Mucosa of rectum (tissue), 2 donors: Measurements from ENCODE around the gene MORF4L2.
"Not testable (repeated sequence)": the region's sequence is repeated elsewhere in the genome, so short reads cannot be mapped to it uniquely, and the experiment has no call there.

Experiments
- H3K27ac ChIP-seq, 2 donors: one replicate each; pipeline ENCODE4 v1.7.0; 2013; ENCODE audit warnings: inconsistent platforms in 2 of 2, low read depth in 2 of 2, low read length in 2 of 2
- H3K27me3 ChIP-seq, 2 donors: one replicate each; pipeline ENCODE4 v1.7.0; 2013; ENCODE audit warnings: low read length in 2 of 2; ENCODE audit not compliant: control insufficient read depth in 2 of 2, insufficient read depth in 2 of 2
- H3K36me3 ChIP-seq, 2 donors: one replicate each; pipeline ENCODE4 v1.7.0; 2013; ENCODE audit warnings: low read length in 2 of 2; ENCODE audit not compliant: control insufficient read depth in 2 of 2, insufficient read depth in 2 of 2
- H3K4me1 ChIP-seq, 2 donors: one replicate each; pipeline ENCODE4 v1.7.0; 2013; ENCODE audit warnings: low read length in 2 of 2, mild to moderate bottlenecking in 1 of 2; ENCODE audit not compliant: control insufficient read depth in 2 of 2, insufficient read depth in 2 of 2
- H3K4me3 ChIP-seq, 2 donors: one replicate each; pipeline ENCODE4 v1.7.0; 2013; ENCODE audit warnings: low read length in 2 of 2
- H3K9ac ChIP-seq, 2 donors: one replicate each; pipeline ENCODE4 v1.7.0; 2013; ENCODE audit warnings: low read length in 2 of 2, low read depth in 1 of 2, mild to moderate bottlenecking in 1 of 2
- H3K9me3 ChIP-seq, 2 donors: one replicate each; pipeline ENCODE4 v1.7.0; 2013; ENCODE audit warnings: low read length in 2 of 2; ENCODE audit not compliant: control insufficient read depth in 2 of 2
- donor health status: healthy.
- donor health status: Normal muscosa, but diverticular disease.

MORF4L2 gene

GRCh38 chrX:103658681-103659433 lies 27.6 kb downstream of the MORF4L2 start:
- Histone ChIP-seq H3K9me3 (no peaks in the 10 kb centered on the region), H3K4me3 (no peak overlapping the region), H3K27ac (no peak overlapping the region), H3K27me3 (peaks cover 0 to 3% of the 10 kb centered on the region in 2 donors), H3K9ac (no peak overlapping the region), H3K36me3 (no peaks in the 10 kb centered on the region), H3K4me1 (no peaks in the 10 kb centered on the region)

DNA sequence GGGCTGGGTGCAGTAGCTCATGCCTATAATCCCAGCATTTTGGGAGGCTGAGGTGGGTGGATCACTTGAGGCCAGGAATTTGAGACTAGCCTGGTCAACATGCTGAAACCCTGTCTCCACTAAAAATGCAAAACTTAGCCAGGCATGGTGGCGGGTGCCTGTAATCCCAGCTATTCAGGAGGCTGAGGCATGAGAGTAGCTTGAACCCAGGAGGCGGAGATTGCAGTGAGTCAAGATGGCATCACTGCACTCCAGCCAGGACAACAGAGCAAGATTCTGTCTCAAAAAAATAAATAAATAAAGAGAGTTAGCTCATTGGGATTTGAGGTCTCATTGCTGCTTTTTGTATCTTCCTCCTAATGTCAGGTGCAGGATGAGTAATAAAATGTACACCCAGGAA lies 29.4 kb downstream of the MORF4L2 start:
- not testable (repeated sequence) for H3K27me3 ChIP-seq, H3K4me1 ChIP-seq, H3K9ac ChIP-seq, H3K36me3 ChIP-seq, H3K27ac ChIP-seq, H3K4me3 ChIP-seq, H3K9me3 ChIP-seq

GRCh38 chrX:103656617-103657016 lies 29.9 kb downstream of the MORF4L2 start:
- H3K4me1 ChIP-seq: no peaks in the 10 kb centered on the region
- H3K4me3 ChIP-seq: no peak overlapping the region
- H3K27ac ChIP-seq: no peak overlapping the region
- H3K27me3 ChIP-seq: peaks cover 0 to 2% of the 10 kb centered on the region in 2 donors
- H3K9ac ChIP-seq: no peak overlapping the region
- H3K36me3 ChIP-seq: no peaks in the 10 kb centered on the region
- no peaks in the 10 kb centered on the region for H3K9me3 ChIP-seq

GRCh38 chrX:103655230-103656000 lies 31.1 kb downstream of the MORF4L2 start:
- not testable (repeated sequence) for H3K4me3 ChIP-seq, H3K9me3 ChIP-seq, H3K27ac ChIP-seq, H3K27me3 ChIP-seq, H3K9ac ChIP-seq, H3K4me1 ChIP-seq, H3K36me3 ChIP-seq

DNA sequence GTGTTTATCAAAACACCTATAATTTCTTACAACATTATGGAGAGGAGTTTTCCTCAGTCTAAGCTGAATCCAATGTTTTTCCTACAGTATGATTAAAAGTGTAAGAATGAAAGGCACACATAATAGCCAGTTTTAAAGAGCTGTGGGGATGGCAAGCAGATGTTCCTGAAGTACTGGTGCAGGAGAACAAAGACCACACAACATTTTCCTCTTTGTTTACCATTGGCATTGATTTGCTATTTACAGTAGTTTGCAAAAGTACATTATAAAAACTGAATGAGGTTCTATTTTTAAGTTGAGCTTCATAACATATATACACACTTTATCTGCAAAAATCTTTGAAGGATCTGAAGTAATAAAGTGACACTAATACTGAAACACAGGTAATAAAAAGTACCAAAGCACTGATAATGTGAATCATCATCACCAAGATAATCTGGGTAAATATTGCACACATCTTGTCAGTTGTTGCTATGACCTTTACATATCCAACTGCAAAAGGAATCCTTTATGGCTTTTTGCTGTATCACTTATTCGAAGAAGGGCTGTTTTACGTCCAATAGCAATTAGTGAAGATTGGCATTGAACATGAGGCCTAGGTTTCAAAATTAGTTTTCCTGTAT lies 35.2 kb downstream of the MORF4L2 start:
- H3K27ac ChIP-seq: no peak overlapping the region
- H3K27me3 ChIP-seq: no peaks in the 10 kb centered on the region
- no peaks in the 10 kb centered on the region for H3K4me1 ChIP-seq
- no peak overlapping the region for H3K9ac ChIP-seq
- no peaks in the 10 kb centered on the region for H3K9me3 ChIP-seq
- no peaks in the 10 kb centered on the region for H3K36me3 ChIP-seq
- no peak overlapping the region for H3K4me3 ChIP-seq

DNA sequence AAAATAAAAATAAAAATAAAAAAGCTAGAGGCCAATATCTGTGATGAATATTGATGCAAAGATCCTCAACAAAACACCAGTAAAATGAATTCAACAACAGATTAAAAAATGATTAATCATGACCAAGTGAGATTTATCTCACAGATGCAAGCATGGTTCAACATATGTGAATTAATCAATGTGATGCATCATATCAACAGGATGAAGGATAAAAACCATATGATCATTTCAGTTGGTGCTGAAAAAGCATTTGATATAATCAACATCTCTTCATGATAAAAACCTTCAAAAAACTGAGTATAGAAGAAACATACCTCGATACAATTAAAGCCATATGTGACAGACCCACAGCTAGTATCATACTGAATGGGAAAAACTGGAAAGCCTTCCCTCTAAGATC lies 38.9 kb downstream of the MORF4L2 start:
- no peak overlapping the region for H3K4me3 ChIP-seq
- no peak overlapping the region for H3K9ac ChIP-seq
- H3K27ac ChIP-seq: no peak overlapping the region
- H3K36me3 ChIP-seq: no peaks in the 10 kb centered on the region
- H3K27me3 ChIP-seq: peaks cover 4 to 5% of the 10 kb centered on the region in 2 donors
- H3K9me3 ChIP-seq: no peaks in the 10 kb centered on the region
- H3K4me1 ChIP-seq: no peaks in the 10 kb centered on the region

DNA sequence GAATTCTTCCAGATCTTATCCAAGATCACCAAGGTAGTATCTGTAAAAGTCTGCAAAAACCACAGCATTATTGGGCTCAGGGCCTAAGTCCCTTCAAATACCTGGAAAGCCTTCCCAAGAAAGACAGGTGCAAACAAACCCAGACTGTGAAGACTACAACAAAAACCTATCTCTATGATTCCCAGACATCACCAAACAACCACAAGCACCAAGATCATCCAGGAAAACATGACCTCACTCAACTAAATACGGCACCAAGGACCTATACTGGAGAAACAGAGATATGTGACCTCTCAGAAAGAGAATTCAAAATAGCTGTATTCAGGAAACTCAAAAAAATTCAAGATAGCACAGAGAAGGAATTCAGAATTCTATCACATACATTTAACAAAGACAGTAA lies 42.4 kb downstream of the MORF4L2 start:
- H3K27ac ChIP-seq: no peak overlapping the region
- no peaks in the 10 kb centered on the region for H3K9me3 ChIP-seq
- H3K4me3 ChIP-seq: no peak overlapping the region
- peaks cover 4 to 7% of the 10 kb centered on the region in 2 donors for H3K27me3 ChIP-seq
- no peaks in the 10 kb centered on the region for H3K4me1 ChIP-seq
- H3K9ac ChIP-seq: no peak overlapping the region
- no peaks in the 10 kb centered on the region for H3K36me3 ChIP-seq

DNA sequence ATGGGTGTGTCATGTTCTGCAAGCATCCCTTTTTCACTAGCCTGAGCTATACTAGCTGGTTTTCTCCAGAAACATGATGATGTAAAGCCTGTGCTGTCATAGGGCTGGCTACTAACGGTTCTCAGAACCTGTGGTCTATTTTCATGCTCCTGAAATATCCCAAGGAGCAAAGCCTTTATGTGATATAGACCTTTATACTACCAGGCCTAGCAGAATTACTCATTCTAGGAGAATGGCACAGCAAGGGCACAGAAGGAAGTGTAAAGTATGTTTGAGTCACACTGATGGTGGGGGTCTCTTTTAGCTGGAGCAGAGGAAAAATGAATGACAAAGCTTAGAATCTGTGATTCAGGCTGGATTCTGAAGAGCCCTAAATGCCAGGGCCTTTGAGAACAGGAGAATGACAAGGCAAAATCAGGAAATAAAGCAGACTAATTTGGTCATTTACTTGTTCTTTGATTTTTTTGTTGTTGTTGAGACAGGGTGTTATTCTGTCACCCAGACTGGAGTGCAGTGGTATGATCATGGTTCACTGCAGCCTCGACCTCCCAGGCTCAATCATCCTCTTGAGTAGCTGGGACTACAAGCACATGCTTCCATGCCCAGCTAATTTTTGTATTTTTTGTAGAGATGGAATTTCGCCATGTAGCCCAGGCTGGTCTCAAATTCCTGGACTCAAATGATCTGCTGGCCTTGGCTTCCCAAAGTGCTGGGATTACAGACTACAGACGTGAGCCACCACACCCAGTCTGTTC lies 45.9 kb downstream of the MORF4L2 start:
- Histone ChIP-seq H3K36me3 (no peaks in the 10 kb centered on the region), H3K27me3 (peaks cover 4 to 7% of the 10 kb centered on the region in 2 donors), H3K4me3 (no peak overlapping the region), H3K4me1 (no peaks in the 10 kb centered on the region), H3K27ac (no peak overlapping the region), H3K9me3 (no peaks in the 10 kb centered on the region), H3K9ac (no peak overlapping the region)

GRCh38 chrX:103638479-103639346 lies 47.8 kb downstream of the MORF4L2 start:
- H3K27ac ChIP-seq, H3K36me3 ChIP-seq, H3K27me3 ChIP-seq, H3K9me3 ChIP-seq, H3K4me3 ChIP-seq, H3K9ac ChIP-seq, H3K4me1 ChIP-seq: not testable (repeated sequence)
